Uterus (tissue), 4 donors: ENCODE measurements around the gene LRP1B. TPM values are rescaled to one million over a fixed set of nuclear protein-coding genes. Genes with fewer than 3 reads are reported as not detected.

Experiments
- DNase-seq, 2 donors: peaks; one replicate each; pipeline ENCODE4 v3.0.0-alpha.2; 2019 to 2020
- H3K27ac ChIP-seq, 2 donors: fragments of 200-600 bp; sonication (generic); 1 replicate in 1 of 2; 2 replicates in 1 of 2; pipeline ENCODE4 v1.5.1; 2016 to 2018
- H3K27me3 ChIP-seq, 2 donors: fragments of 200-600 bp; sonication (generic); one replicate each; pipeline ENCODE4 v1.5.1; 2018 to 2019; ENCODE audit warnings: control low read depth in 1 of 2
- H3K36me3 ChIP-seq, 2 donors: fragments of 200-600 bp; sonication (generic); one replicate each; pipeline ENCODE4 v1.5.1; 2019; ENCODE audit warnings: control low read depth in 1 of 2
- H3K4me1 ChIP-seq, 2 donors: fragments of 200-600 bp; sonication (generic); one replicate each; pipeline ENCODE4 v1.5.1; 2018 to 2019; ENCODE audit warnings: control low read depth in 1 of 2
- H3K4me3 ChIP-seq, 2 donors: fragments of 200-600 bp; sonication (generic); 1 replicate in 1 of 2; 2 replicates in 1 of 2; pipeline ENCODE4 v1.5.1; 2018 to 2019; ENCODE audit warnings: mild to moderate bottlenecking in 1 of 2
- H3K9me3 ChIP-seq, 2 donors: fragments of 200-600 bp; sonication (generic); one replicate each; pipeline ENCODE4 v1.5.1; 2019; ENCODE audit warnings: control low read depth in 1 of 2
- POLR2A ChIP-seq, 2 donors: fragments of 450-650 bp; IDR thresholded peaks; one replicate each; pipeline ENCODE4 v1.6.1; 2016; ENCODE audit warnings: antibody characterized with exemption in 2 of 2, mild to moderate bottlenecking in 1 of 2, moderate library complexity in 1 of 2
- intact Hi-C: fragments of 100-400 bp; cut with DNase I; formaldehyde crosslinking; loops from one replicate; pipeline ENCODE4 v1.15.1; 2023; ENCODE audit warnings: low total_unique reads
- total RNA-seq, 4 donors: library from RNA; depleted of rRNA in 3 of 4; stranded (reverse); fragments of >200 nt in 3 of 4; gene quantifications; one replicate each; pipeline versions ENCODE4 v1.1.0 to v1.2.4, GENCODE V29; 2014 to 2023
- TF ChIP-seq, protein P1 (sequence below), 4 experiments: fragments of 200-600 bp in 2 of 4; fragments of 450-650 bp in 2 of 4; sonication (generic) in 2 of 4; IDR thresholded peaks; one replicate each; pipeline ENCODE4 v1.5.1; 2016 to 2019; ENCODE audit warnings: antibody characterized with exemption in 4 of 4, mild to moderate bottlenecking in 2 of 4, moderate library complexity in 1 of 4
- donor health status: DM: yes; HTN: yes; CAD: no.

LRP1B gene
- total RNA-seq, 4 donors from 2014 or later = 0.29 to 7.3 (median 0.79) TPM; not detected in 1

DNA sequence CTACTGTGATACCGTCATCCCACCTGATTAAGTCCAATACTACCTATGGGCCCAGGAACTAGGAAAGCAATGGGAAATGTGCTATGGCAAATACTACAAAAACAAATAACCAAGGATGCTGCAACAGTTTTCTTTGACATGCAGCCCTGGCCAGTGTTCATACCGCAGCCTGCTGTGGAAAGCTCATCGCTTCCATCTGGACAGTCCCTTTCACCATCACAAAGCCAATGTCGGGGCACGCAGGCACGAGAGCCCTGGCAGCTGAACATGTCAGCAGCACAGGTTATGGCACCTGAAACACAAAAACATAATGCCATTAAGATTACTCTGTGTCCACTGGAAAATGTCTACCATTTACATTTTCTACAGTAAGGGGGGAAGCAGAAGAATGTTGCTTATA, 1621.1 kb downstream of the LRP1B start:
- Histone ChIP-seq H3K36me3 (no peaks in the 10 kb centered on the region), H3K27me3 (no peaks in the 10 kb centered on the region), H3K9me3 (no peaks in the 10 kb centered on the region), H3K27ac (no peak overlapping the region), H3K4me1 (no peaks in the 10 kb centered on the region), H3K4me3 (no peak overlapping the region)
- TF ChIP-seq POLR2A (IDR thresholded peaks at IDR 0.05) = no peak
- TF ChIP-seq, protein P1, sequence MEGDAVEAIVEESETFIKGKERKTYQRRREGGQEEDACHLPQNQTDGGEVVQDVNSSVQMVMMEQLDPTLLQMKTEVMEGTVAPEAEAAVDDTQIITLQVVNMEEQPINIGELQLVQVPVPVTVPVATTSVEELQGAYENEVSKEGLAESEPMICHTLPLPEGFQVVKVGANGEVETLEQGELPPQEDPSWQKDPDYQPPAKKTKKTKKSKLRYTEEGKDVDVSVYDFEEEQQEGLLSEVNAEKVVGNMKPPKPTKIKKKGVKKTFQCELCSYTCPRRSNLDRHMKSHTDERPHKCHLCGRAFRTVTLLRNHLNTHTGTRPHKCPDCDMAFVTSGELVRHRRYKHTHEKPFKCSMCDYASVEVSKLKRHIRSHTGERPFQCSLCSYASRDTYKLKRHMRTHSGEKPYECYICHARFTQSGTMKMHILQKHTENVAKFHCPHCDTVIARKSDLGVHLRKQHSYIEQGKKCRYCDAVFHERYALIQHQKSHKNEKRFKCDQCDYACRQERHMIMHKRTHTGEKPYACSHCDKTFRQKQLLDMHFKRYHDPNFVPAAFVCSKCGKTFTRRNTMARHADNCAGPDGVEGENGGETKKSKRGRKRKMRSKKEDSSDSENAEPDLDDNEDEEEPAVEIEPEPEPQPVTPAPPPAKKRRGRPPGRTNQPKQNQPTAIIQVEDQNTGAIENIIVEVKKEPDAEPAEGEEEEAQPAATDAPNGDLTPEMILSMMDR (IDR thresholded peaks at IDR 0.05) = no peak
- intact Hi-C loops = no loop called here
- no peak for DNase-seq

DNA sequence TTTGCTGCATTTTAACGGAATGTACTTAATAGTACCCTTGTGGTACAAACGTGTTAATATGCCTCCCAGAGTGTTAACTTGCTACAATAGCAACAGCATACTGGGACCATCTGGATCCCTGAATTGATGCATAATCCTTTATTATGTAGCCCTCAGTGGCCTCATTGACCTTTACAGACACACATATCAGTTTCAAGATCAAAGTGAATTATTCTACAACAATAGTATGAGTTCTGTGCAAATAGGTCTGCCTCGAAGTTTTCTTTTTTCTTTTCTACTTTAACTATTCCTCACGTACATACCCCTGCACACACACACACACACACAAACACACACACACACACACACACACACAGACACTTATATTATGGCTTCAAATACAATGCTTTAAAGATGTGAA, 1622.1 kb downstream of the LRP1B start:
- intact Hi-C loops = no loop called here
- H3K9me3 ChIP-seq = no peaks in the 10 kb centered on the region
- H3K4me1 ChIP-seq = no peaks in the 10 kb centered on the region
- no peaks in the 10 kb centered on the region for H3K27me3 ChIP-seq
- H3K27ac ChIP-seq = no peak overlapping the region
- TF ChIP-seq, protein P1 (IDR thresholded peaks at IDR 0.05) = no peak
- no peak for TF ChIP-seq POLR2A (IDR thresholded peaks at IDR 0.05)
- no peak for DNase-seq
- H3K36me3 ChIP-seq = no peaks in the 10 kb centered on the region
- H3K4me3 ChIP-seq = no peak overlapping the region

DNA sequence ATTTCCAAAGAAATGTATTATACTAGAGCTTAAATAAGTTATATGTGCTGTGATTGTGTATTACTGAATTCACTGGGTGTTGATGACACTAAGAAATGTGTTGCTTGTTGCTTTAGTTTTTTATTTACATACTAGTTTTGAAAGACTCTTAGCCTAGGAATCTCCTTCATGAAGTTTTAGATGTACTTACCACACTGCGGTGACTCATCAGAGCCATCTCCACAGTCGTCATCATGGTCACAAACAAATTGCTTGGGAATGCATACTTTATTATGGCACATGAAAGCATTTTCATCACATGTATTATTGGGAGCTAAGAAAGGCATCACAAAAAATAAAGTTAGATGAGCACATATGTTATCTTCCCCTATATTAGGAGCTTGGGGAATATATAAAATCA, 1624.2 kb downstream of the LRP1B start:
- intact Hi-C loops = no loop called here
- Histone ChIP-seq H3K4me3 (no peak overlapping the region), H3K27me3 (no peaks in the 10 kb centered on the region), H3K36me3 (no peaks in the 10 kb centered on the region), H3K4me1 (no peaks in the 10 kb centered on the region), H3K9me3 (no peaks in the 10 kb centered on the region), H3K27ac (no peak overlapping the region)
- TF ChIP-seq, protein P1 (IDR thresholded peaks at IDR 0.05) = no peak
- no peak for TF ChIP-seq POLR2A (IDR thresholded peaks at IDR 0.05)
- no peak for DNase-seq

DNA sequence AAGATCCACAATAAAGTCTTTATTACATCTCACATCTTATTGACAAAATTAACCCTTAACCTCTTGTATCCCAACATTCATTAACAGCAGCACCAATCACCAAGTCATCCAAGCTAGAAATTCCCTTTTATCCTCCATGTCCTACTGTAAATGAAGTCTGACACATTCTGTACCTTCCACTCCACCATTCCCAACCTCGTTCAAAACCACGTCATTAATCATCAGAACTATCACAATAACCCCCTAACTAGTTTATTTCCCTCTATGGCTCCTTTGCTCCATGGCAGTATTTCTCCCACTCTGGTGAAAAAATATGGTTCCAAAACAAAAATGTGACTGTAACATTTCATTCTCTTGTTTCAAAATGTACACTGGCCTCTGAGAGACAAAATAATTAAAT, 1626.2 kb downstream of the LRP1B start:
- TF ChIP-seq, protein P1 (IDR thresholded peaks at IDR 0.05) = no peak
- no peak for TF ChIP-seq POLR2A (IDR thresholded peaks at IDR 0.05)
- H3K4me3 ChIP-seq = no peak overlapping the region
- no peaks in the 10 kb centered on the region for H3K4me1 ChIP-seq
- no peaks in the 10 kb centered on the region for H3K27me3 ChIP-seq
- no peaks in the 10 kb centered on the region for H3K36me3 ChIP-seq
- DNase-seq = no peak
- intact Hi-C loops = no loop called here
- no peaks in the 10 kb centered on the region for H3K9me3 ChIP-seq
- H3K27ac ChIP-seq = no peak overlapping the region

DNA sequence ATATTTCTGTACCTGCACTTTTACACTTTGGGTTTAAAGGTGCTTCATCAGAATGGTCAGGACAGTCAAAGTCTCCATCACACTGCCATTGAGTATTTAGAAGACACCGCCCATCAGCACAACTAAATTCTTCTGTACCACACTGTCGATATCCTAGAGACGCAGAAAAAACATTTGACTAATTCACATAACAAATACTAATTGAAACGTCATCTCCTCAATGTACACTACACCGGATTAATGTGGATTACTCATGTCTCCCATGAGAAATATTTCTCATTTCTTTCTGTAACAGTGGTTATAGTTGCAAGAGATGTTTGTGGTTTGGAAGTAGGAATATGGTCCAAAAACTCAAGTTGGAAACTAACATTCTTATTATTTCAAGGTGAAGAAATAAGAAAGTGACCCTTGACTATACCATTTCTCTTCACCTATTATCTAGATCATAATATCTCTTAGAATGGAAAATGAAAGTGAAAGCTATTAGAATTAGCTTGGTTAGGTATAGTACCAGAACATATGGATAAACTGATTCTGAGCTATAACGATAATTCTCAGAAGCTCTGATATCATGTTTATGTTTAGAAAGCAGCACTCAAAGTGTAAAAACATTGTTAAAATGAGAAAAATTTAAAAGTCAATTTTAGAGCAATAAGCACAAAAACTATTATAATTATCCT, 1627.7 kb downstream of the LRP1B start:
- H3K4me3 ChIP-seq = no peak overlapping the region
- intact Hi-C loops = no loop called here
- no peaks in the 10 kb centered on the region for H3K27me3 ChIP-seq
- H3K4me1 ChIP-seq = no peaks in the 10 kb centered on the region
- no peak overlapping the region for H3K27ac ChIP-seq
- TF ChIP-seq, protein P1 (IDR thresholded peaks at IDR 0.05) = no peak
- no peak for TF ChIP-seq POLR2A (IDR thresholded peaks at IDR 0.05)
- no peaks in the 10 kb centered on the region for H3K9me3 ChIP-seq
- H3K36me3 ChIP-seq = no peaks in the 10 kb centered on the region
- DNase-seq = no peak
